Endothelial cell of umbilical vein (primary cell): ENCODE data around the gene CPT1A. TPM values are rescaled to one million over a fixed set of nuclear protein-coding genes. Genes with fewer than 3 reads are reported as not detected.

ENCODE experiments used
- BruUV-seq: library from RNA; stranded (reverse); fragments of 400-500 nt; replicated peaks from 2 replicates; lab custom pipeline; 2021; lab: Mats Ljungman, UMichigan
- CTCF ChIA-PET: fragments of 300-600, 350-600 bp; sonication (Branson Sonifier 250); formaldehyde crosslinking; loops from one replicate; lab custom pipeline; 2021; ENCODE audit warnings: antibody characterized with exemption, inconsistent platforms; lab: Charles Lee
- POLR2A ChIA-PET: fragments of 300-600, 350-600 bp; sonication (Branson Sonifier 250); formaldehyde crosslinking; loops from one replicate; lab custom pipeline; 2021; ENCODE audit warnings: antibody characterized with exemption, inconsistent platforms; lab: Charles Lee
- DNase-seq: peaks from one replicate; pipeline ENCODE4 v3.0.0-alpha.2; 2011; ENCODE audit warnings: low read depth, low spot score
- FAIRE-seq: peaks from 2 replicates; lab custom pipeline; 2011; peaks lifted over from hg19 to GRCh38; lab: Jason Lieb, UNC
- H2AFZ ChIP-seq: 2 replicates; pipeline ENCODE4 v1.6.0; 2012; ENCODE audit warnings: low read depth, low read length, control low read depth, inconsistent platforms
- H3K27ac ChIP-seq: 2 replicates; pipeline ENCODE4 v1.5.1; 2011; ENCODE audit warnings: low read depth, mild to moderate bottlenecking, control low read depth, low read length, moderate library complexity; ENCODE audit not compliant: insufficient read depth
- H3K27me3 ChIP-seq, 2 experiments: 2 replicates each; pipeline versions ENCODE4 v1.6.0 to v1.6.1; 2011; ENCODE audit warnings: low read length in 2 of 2, mixed read lengths in 1 of 2; ENCODE audit not compliant: control insufficient read depth in 2 of 2, insufficient read depth in 2 of 2
- H3K36me3 ChIP-seq, 2 experiments: 2 replicates in 1 of 2; 3 replicates in 1 of 2; pipeline ENCODE4 v1.5.1; 2011; ENCODE audit warnings: low read length in 2 of 2, mild to moderate bottlenecking in 1 of 2, moderate library complexity in 1 of 2; ENCODE audit not compliant: control insufficient read depth in 2 of 2, insufficient read depth in 2 of 2; ENCODE audit errors: extremely low read depth in 1 of 2
- H3K4me1 ChIP-seq: 3 replicates; pipeline ENCODE4 v1.5.1; 2011; ENCODE audit warnings: mild to moderate bottlenecking, low read length; ENCODE audit not compliant: control insufficient read depth, insufficient read depth; ENCODE audit errors: extremely low read depth
- H3K4me2 ChIP-seq: 2 replicates; pipeline ENCODE4 v1.6.1; 2011; ENCODE audit warnings: low read length, control low read depth, mixed read lengths; ENCODE audit not compliant: insufficient read depth
- H3K4me3 ChIP-seq, 3 experiments: fragments of 200-600 bp in 1 of 3; sonication (generic), shearing (Covaris generic) in 1 of 3; replicated peaks in 1 of 3; 2 replicates each; pipeline ENCODE4 v1.5.1; 2011 to 2016; ENCODE audit warnings: control low read depth in 3 of 3, low read length in 3 of 3, mild to moderate bottlenecking in 2 of 3, inconsistent platforms in 1 of 3, low read depth in 1 of 3, moderate library complexity in 1 of 3; ENCODE audit not compliant: insufficient read depth in 1 of 3
- H3K79me2 ChIP-seq: 2 replicates; pipeline ENCODE4 v1.6.0; 2012; ENCODE audit warnings: low read length, inconsistent platforms; ENCODE audit not compliant: control insufficient read depth, insufficient read depth
- H3K9ac ChIP-seq: replicated peaks from 2 replicates; pipeline ENCODE3; 2011; ENCODE audit warnings: low read length, control low read depth; ENCODE audit not compliant: insufficient read depth; ENCODE audit errors: extremely low read depth
- H3K9me1 ChIP-seq: replicated peaks from 3 replicates; pipeline ENCODE4 v1.6.0; 2011; ENCODE audit warnings: mild to moderate bottlenecking, low read length; ENCODE audit not compliant: control insufficient read depth, insufficient read depth; ENCODE audit errors: extremely low read depth
- H3K9me3 ChIP-seq: replicated peaks from 2 replicates; pipeline ENCODE4 v1.5.1; 2012; ENCODE audit warnings: low read length, inconsistent platforms; ENCODE audit not compliant: control insufficient read depth, insufficient read depth
- H4K20me1 ChIP-seq: replicated peaks from 2 replicates; pipeline ENCODE3; 2011; ENCODE audit warnings: mild to moderate bottlenecking, low read length; ENCODE audit not compliant: control insufficient read depth, insufficient read depth; ENCODE audit errors: extremely low read depth
- FOS ChIP-seq: IDR thresholded peaks from 2 replicates; pipeline ENCODE4 v1.6.1; 2011; ENCODE audit warnings: mild to moderate bottlenecking, low read length, moderate library complexity, borderline replicate concordance; ENCODE audit not compliant: insufficient read depth
- JUN ChIP-seq: IDR thresholded peaks from 2 replicates; pipeline ENCODE4 v1.6.1; 2011; ENCODE audit warnings: borderline replicate concordance, low read depth; ENCODE audit not compliant: insufficient read length, insufficient read depth
- MYC ChIP-seq: IDR thresholded peaks from one replicate; pipeline ENCODE4 v1.6.1; 2011; ENCODE audit warnings: mild to moderate bottlenecking, low read depth, low read length
- POLR2A ChIP-seq: IDR thresholded peaks from 2 replicates; pipeline ENCODE4 v1.6.1; 2012; ENCODE audit warnings: low read depth, mild to moderate bottlenecking, control low read depth, low read length
- dilution Hi-C: fragments of 300-500 bp; cut with MboI; formaldehyde crosslinking; loops from one replicate; pipeline ENCODE4 v1.15.0; 2019; ENCODE audit warnings: low sequenced_read_pairs; ENCODE audit not compliant: extremely low pct_ligation_motif_present
- intact Hi-C: fragments of 100-400 bp; cut with micrococcal nuclease; formaldehyde crosslinking; loops from one replicate; pipeline ENCODE4 v1.10.0; 2022
- polyA plus RNA-seq, 4 experiments: library from polyadenylated mRNA; depleted of rRNA in 3 of 4; stranded (reverse) in 3 of 4; unstranded in 1 of 4; fragments of >200 nt; gene quantifications; 2 replicates each; pipeline versions ENCODE4 v1.2.1 to v1.2.3, GENCODE V29; 2011 to 2012; ENCODE audit warnings: missing spikeins in 1 of 4
- total RNA-seq: library from RNA; stranded (reverse); gene quantifications from 2 replicates; pipeline ENCODE4 v1.2.3, GENCODE V29; 2021
- TF ChIP-seq, protein P1 (sequence below): IDR thresholded peaks from 2 replicates; pipeline ENCODE4 v1.6.1; 2011; ENCODE audit not compliant: insufficient read depth, insufficient read length

Gene CPT1A
- total and polyA plus RNA-seq, 2 donors (not counting 3 experiments of a cell fraction or from before 2014, with no cell fraction given), result 26.3 to 62.1 TPM

DNA sequence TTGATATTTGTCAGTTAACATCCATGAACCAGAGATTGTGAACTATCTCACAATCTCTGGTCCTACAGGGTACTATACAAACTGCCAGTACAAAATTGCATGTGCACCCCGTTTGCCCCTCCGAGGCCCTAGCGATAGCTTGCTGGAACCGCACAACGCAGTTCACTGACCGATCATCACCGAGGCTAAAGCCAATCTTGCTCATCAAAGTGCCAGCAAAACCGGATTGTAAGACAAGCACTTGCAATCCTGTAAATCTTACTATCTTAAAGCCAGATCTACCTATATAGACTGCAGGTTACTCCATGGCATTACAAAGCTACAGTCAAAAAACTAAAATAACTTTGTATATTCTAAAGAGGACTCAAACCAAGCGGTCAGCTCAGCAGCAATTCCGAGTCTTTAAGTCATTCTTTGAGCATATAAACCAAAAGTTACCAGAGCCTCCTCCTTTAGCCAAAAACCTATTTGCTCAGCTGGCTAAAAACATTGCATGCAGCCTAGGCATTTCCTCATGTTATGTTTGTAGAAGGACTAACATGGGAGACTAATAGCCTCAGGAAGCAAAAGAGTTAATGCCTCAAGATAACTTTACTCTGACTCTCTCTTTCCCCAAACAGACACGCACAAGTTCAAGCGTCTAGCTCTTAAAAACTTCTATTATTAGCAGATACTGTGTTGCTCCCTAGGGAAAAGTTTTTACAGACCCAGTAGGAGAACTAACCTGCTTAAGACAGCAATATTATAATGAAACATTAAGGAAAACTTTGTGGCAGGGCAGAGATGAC is 30.7 kb upstream of the CPT1A start:
- no peak overlapping the region for H3K4me3 ChIP-seq
- no peaks in the 10 kb centered on the region for H3K79me2 ChIP-seq
- intact Hi-C loops (loop anchor here (2.0 kb wide), 1 partner anchor 32 kb away; the partner anchor contains the start of gene CPT1A), dilution Hi-C loops (no loop called here)
- H3K9ac ChIP-seq, result no peak overlapping the region
- no peak for FAIRE-seq
- no peak overlapping the region for H3K27ac ChIP-seq
- peaks cover 0 to 2% of the 10 kb centered on the region in 2 experiments for H3K27me3 ChIP-seq
- TF ChIP-seq, protein P1, sequence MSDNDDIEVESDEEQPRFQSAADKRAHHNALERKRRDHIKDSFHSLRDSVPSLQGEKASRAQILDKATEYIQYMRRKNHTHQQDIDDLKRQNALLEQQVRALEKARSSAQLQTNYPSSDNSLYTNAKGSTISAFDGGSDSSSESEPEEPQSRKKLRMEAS, result no peak
- no peak for TF ChIP-seq FOS
- H3K4me2 ChIP-seq, result no peak overlapping the region
- no TSS peak for BruUV-seq
- no peaks in the 10 kb centered on the region for H4K20me1 ChIP-seq
- no peaks in the 10 kb centered on the region for H3K36me3 ChIP-seq
- H3K4me1 ChIP-seq, result peaks cover 15% of the 10 kb centered on the region
- DNase-seq, result peak; percentile 87
- ChIA-PET POLR2A (no interaction called here), CTCF (no interaction called here)
- H3K9me3 ChIP-seq, result no peaks in the 10 kb centered on the region
- no peaks in the 10 kb centered on the region for H3K9me1 ChIP-seq
- H2AFZ ChIP-seq, result no peak overlapping the region

DNA sequence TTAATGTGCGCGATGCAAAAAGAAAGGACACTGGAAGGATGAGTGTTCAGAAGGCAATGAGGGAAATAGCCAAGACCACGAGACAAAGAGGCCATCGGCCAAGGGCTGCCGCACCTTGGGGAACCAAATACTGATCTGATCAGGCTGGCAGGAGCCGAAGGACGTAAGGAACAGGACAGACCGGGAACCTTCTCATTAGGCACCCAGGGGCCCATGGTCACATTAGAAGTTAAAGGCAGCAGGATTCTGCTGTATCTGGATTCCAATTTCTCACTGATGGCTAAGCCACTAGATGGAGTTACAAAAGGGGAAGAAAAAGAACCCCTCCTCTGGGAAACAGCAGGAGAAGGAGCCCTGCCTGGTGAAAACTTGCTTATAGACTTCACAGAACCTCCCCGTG is 28.8 kb upstream of the CPT1A start:
- Histone ChIP-seq H3K27ac (no peak overlapping the region), H3K9me1 (no peaks in the 10 kb centered on the region), H3K9me3 (no peaks in the 10 kb centered on the region), H3K4me1 (peaks cover 12% of the 10 kb centered on the region), H3K27me3 (peaks cover 0 to 2% of the 10 kb centered on the region in 2 experiments), H3K4me2 (peak overlapping the region; percentile 91), H3K9ac (peak overlapping the region; percentile 67), H4K20me1 (no peaks in the 10 kb centered on the region), H3K36me3 (no peaks in the 10 kb centered on the region), H3K79me2 (no peaks in the 10 kb centered on the region), H3K4me3 (peak overlapping the region; percentile 15 to 80 (median 69)), H2AFZ (peak overlapping the region; percentile 99)
- ChIA-PET POLR2A (interaction anchor here (0.7 kb wide), 1 partner anchor 64 kb away, joined by 3 read pairs; no protein-coding TSS in a partner anchor), CTCF (interaction anchor here (0.6 to 1.2 kb wide), 4 partner anchors 20 to 71 kb away, joined by 3 to 6 read pairs (median 4); no protein-coding TSS in a partner anchor)
- DNase-seq, result peak; percentile 39
- intact Hi-C loops (loop anchor here (1.0 kb wide), 1 partner anchor 15 kb away; no protein-coding TSS in a partner anchor), dilution Hi-C loops (no loop called here)
- BruUV-seq, result no TSS peak
- FAIRE-seq, result peak; percentile 75
- TF ChIP-seq POLR2A (no peak), JUN (no peak), MYC (no peak)
